ENCODE measurements around the gene HDAC4.

The HDAC4 gene

GRCh38 chr2:239025096-239025801 lies 375.6 kb downstream of the HDAC4 start:
- Histone ChIP-seq H3K4me3 (ENCODE audit: low read depth, low read length) (no peak overlapping the region), H3K36me3 (ENCODE audit: control insufficient read depth, insufficient read depth, low read length) (no peaks in the 10 kb centered on the region), H3K9ac (ENCODE audit: low read depth, low read length) (no peak overlapping the region), H3K4me1 (ENCODE audit: control insufficient read depth, insufficient read depth, low read length) (no peaks in the 10 kb centered on the region), H3K27me3 (ENCODE audit: control insufficient read depth, insufficient read depth, low read length) (no peaks in the 10 kb centered on the region), H3K9me3 (ENCODE audit: control insufficient read depth, insufficient read depth, low read length) (no peaks in the 10 kb centered on the region)

GRCh38 chr2:239024226-239024625 lies 376.6 kb downstream of the HDAC4 start:
- no peaks in the 10 kb centered on the region for H3K4me1 ChIP-seq (ENCODE audit: control insufficient read depth, insufficient read depth, low read length)
- no peaks in the 10 kb centered on the region for H3K27me3 ChIP-seq (ENCODE audit: control insufficient read depth, insufficient read depth, low read length)
- H3K4me3 ChIP-seq (ENCODE audit: low read depth, low read length), result no peak overlapping the region
- H3K9ac ChIP-seq (ENCODE audit: low read depth, low read length), result no peak overlapping the region
- no peaks in the 10 kb centered on the region for H3K36me3 ChIP-seq (ENCODE audit: control insufficient read depth, insufficient read depth, low read length)
- no peaks in the 10 kb centered on the region for H3K9me3 ChIP-seq (ENCODE audit: control insufficient read depth, insufficient read depth, low read length)

GRCh38 chr2:239022437-239023260 lies 378.2 kb downstream of the HDAC4 start:
- no peaks in the 10 kb centered on the region for H3K4me1 ChIP-seq (ENCODE audit: control insufficient read depth, insufficient read depth, low read length)
- no peaks in the 10 kb centered on the region for H3K9me3 ChIP-seq (ENCODE audit: control insufficient read depth, insufficient read depth, low read length)
- H3K36me3 ChIP-seq (ENCODE audit: control insufficient read depth, insufficient read depth, low read length), result no peaks in the 10 kb centered on the region
- no peaks in the 10 kb centered on the region for H3K27me3 ChIP-seq (ENCODE audit: control insufficient read depth, insufficient read depth, low read length)
- no peak overlapping the region for H3K4me3 ChIP-seq (ENCODE audit: low read depth, low read length)
- no peak overlapping the region for H3K9ac ChIP-seq (ENCODE audit: low read depth, low read length)

- Histone ChIP-seq H3K4me1 (ENCODE audit: control insufficient read depth, insufficient read depth, low read length) (no peaks in the 10 kb centered on the region), H3K36me3 (ENCODE audit: control insufficient read depth, insufficient read depth, low read length) (no peaks in the 10 kb centered on the region), H3K4me3 (ENCODE audit: low read depth, low read length) (no peak overlapping the region), H3K9me3 (ENCODE audit: control insufficient read depth, insufficient read depth, low read length) (no peaks in the 10 kb centered on the region), H3K27me3 (ENCODE audit: control insufficient read depth, insufficient read depth, low read length) (no peaks in the 10 kb centered on the region), H3K9ac (ENCODE audit: low read depth, low read length) (no peak overlapping the region)
Measured at GRCh38 chr2:239021651-239022436, 379.0 kb downstream of the HDAC4 start.

- H3K4me3 ChIP-seq (ENCODE audit: low read depth, low read length), result no peak overlapping the region
Measured at GRCh38 chr2:239021224-239021623, 379.6 kb downstream of the HDAC4 start.

GRCh38 chr2:239020541-239021041 lies 380.2 kb downstream of the HDAC4 start:
- Histone ChIP-seq H3K36me3 (ENCODE audit: control insufficient read depth, insufficient read depth, low read length) (no peaks in the 10 kb centered on the region), H3K9ac (ENCODE audit: low read depth, low read length) (no peak overlapping the region), H3K27me3 (ENCODE audit: control insufficient read depth, insufficient read depth, low read length) (no peaks in the 10 kb centered on the region), H3K4me3 (ENCODE audit: low read depth, low read length) (no peak overlapping the region), H3K9me3 (ENCODE audit: control insufficient read depth, insufficient read depth, low read length) (no peaks in the 10 kb centered on the region), H3K4me1 (ENCODE audit: control insufficient read depth, insufficient read depth, low read length) (no peaks in the 10 kb centered on the region)

More at GRCh38 chr2:239021224-239021623, 379.6 kb downstream of the HDAC4 start:
- Histone ChIP-seq H3K36me3 (ENCODE audit: control insufficient read depth, insufficient read depth, low read length) (no peaks in the 10 kb centered on the region), H3K9ac (ENCODE audit: low read depth, low read length) (no peak overlapping the region), H3K4me1 (ENCODE audit: control insufficient read depth, insufficient read depth, low read length) (no peaks in the 10 kb centered on the region), H3K9me3 (ENCODE audit: control insufficient read depth, insufficient read depth, low read length) (no peaks in the 10 kb centered on the region), H3K27me3 (ENCODE audit: control insufficient read depth, insufficient read depth, low read length) (no peaks in the 10 kb centered on the region)

- no peaks in the 10 kb centered on the region for H3K9me3 ChIP-seq (ENCODE audit: control insufficient read depth, insufficient read depth, low read length)
- H3K4me3 ChIP-seq (ENCODE audit: low read depth, low read length), result no peak overlapping the region
- H3K36me3 ChIP-seq (ENCODE audit: control insufficient read depth, insufficient read depth, low read length), result no peaks in the 10 kb centered on the region
- no peaks in the 10 kb centered on the region for H3K27me3 ChIP-seq (ENCODE audit: control insufficient read depth, insufficient read depth, low read length)
- H3K9ac ChIP-seq (ENCODE audit: low read depth, low read length), result no peak overlapping the region
- H3K4me1 ChIP-seq (ENCODE audit: control insufficient read depth, insufficient read depth, low read length), result no peaks in the 10 kb centered on the region
Measured at GRCh38 chr2:239019183-239019581, 381.6 kb downstream of the HDAC4 start.

- Histone ChIP-seq H3K27me3 (ENCODE audit: control insufficient read depth, insufficient read depth, low read length) (no peaks in the 10 kb centered on the region), H3K9me3 (ENCODE audit: control insufficient read depth, insufficient read depth, low read length) (no peaks in the 10 kb centered on the region), H3K9ac (ENCODE audit: low read depth, low read length) (no peak overlapping the region), H3K4me3 (ENCODE audit: low read depth, low read length) (no peak overlapping the region), H3K36me3 (ENCODE audit: control insufficient read depth, insufficient read depth, low read length) (no peaks in the 10 kb centered on the region), H3K4me1 (ENCODE audit: control insufficient read depth, insufficient read depth, low read length) (no peaks in the 10 kb centered on the region)
Measured at GRCh38 chr2:239018271-239019182, 382.3 kb downstream of the HDAC4 start.

- no peak overlapping the region for H3K4me3 ChIP-seq (ENCODE audit: low read depth, low read length)
- no peaks in the 10 kb centered on the region for H3K9me3 ChIP-seq (ENCODE audit: control insufficient read depth, insufficient read depth, low read length)
- no peak overlapping the region for H3K9ac ChIP-seq (ENCODE audit: low read depth, low read length)
- H3K27me3 ChIP-seq (ENCODE audit: control insufficient read depth, insufficient read depth, low read length), result no peaks in the 10 kb centered on the region
- no peaks in the 10 kb centered on the region for H3K36me3 ChIP-seq (ENCODE audit: control insufficient read depth, insufficient read depth, low read length)
- H3K4me1 ChIP-seq (ENCODE audit: control insufficient read depth, insufficient read depth, low read length), result no peaks in the 10 kb centered on the region
Measured at GRCh38 chr2:239017491-239018098, 383.2 kb downstream of the HDAC4 start.

GRCh38 chr2:239015901-239016675 lies 384.7 kb downstream of the HDAC4 start:
- no peaks in the 10 kb centered on the region for H3K4me1 ChIP-seq (ENCODE audit: control insufficient read depth, insufficient read depth, low read length)
- H3K4me3 ChIP-seq (ENCODE audit: low read depth, low read length), result no peak overlapping the region
- H3K27me3 ChIP-seq (ENCODE audit: control insufficient read depth, insufficient read depth, low read length), result no peaks in the 10 kb centered on the region
- no peak overlapping the region for H3K9ac ChIP-seq (ENCODE audit: low read depth, low read length)
- H3K36me3 ChIP-seq (ENCODE audit: control insufficient read depth, insufficient read depth, low read length), result no peaks in the 10 kb centered on the region
- no peaks in the 10 kb centered on the region for H3K9me3 ChIP-seq (ENCODE audit: control insufficient read depth, insufficient read depth, low read length)

Data from iPS-15b (cell line).